ENCODE results near the gene FREM1. TPM values are rescaled to one million over a fixed set of nuclear protein-coding genes. Genes with fewer than 3 reads are reported as not detected.

FREM1 gene
- polyA plus RNA-seq, 1 donor from 2014 or later: 2.3 TPM

DNA sequence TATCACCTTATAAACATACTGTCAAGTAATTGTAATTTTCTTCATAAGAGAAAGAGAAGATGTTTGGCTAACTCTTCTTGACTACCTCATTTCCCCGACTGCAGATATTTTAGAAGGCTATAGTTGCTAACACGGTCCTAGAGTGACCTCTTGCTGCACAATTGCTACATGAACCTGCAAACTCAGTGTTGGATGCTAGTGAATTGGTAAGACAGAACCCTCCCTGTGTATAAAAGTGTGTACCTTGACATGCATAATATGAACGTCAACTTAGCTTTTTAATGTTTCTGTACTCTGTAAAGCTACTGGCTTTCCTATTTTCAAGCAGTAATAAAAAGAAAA is 141.0 kb downstream of the FREM1 start:
- Histone ChIP-seq H3K9me2 (ENCODE audit: insufficient read depth, low read length) (no peaks in the 10 kb centered on the region), H3K4me3 (ENCODE audit: low read length) (no peak overlapping the region), H3K9me3 (ENCODE audit: low read length) (no peaks in the 10 kb centered on the region), H3K79me2 (replicated peaks; ENCODE audit: insufficient read depth, low read length) (no peaks in the 10 kb centered on the region), H3K9ac (ENCODE audit: low read length) (no peak overlapping the region), H3K4me2 (ENCODE audit: low read length) (no peak overlapping the region), H3K27me3 (ENCODE audit: insufficient read depth, low read depth, low read length) (no peaks in the 10 kb centered on the region), H2AFZ (ENCODE audit: low read depth, low read length) (no peak overlapping the region), H3K36me3 (ENCODE audit: insufficient read depth, low read length) (no peaks in the 10 kb centered on the region), H3K27ac (ENCODE audit: low read length) (no peak overlapping the region), H3F3A (ENCODE audit: insufficient read depth, low read length, poor library complexity, severe bottlenecking) (no peaks in the 10 kb centered on the region), H4K20me1 (ENCODE audit: insufficient read depth) (no peaks in the 10 kb centered on the region)
- no peak for TF ChIP-seq POLR2AphosphoS5 (IDR thresholded peaks at IDR 0.05)

DNA sequence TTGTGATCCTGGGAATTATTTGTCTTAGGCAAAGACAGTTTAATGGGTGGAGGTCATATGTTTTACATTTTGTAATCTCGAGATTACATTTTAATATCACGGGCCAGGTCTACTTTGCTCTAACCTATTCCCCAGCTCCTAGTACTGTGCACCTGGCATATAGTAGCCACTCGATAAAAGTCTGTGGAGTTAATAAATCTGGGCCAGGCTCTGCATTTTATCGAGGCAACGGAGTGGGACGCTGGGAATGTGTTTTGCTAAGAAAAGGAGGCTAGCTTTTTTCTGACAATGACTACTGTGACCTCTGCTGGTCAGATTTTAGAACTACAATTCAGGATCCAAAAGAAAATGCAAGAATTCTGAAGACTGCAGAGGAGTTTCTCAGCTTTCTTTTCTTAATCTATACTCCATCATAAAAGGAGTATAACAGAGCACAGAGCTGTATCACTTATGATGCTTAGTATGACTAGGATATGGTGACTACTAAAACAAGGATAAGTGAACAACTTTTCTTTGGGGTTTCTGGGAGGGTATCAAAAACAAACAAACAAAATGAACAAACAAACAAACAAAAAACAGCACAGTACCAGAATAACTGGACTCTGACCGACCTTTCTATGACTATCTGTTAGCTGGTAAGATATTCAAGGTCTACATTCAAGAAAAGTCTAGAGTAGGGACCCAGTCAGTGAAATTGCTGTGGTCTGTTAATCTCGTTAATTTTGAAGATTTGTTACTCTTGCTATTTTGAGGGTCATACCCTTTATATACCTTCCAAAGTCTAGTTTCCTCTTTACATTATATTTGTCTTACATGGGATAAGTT is 141.6 kb downstream of the FREM1 start:
- no peaks in the 10 kb centered on the region for H3K9me2 ChIP-seq (ENCODE audit: insufficient read depth, low read length)
- H4K20me1 ChIP-seq (ENCODE audit: insufficient read depth): no peaks in the 10 kb centered on the region
- no peak overlapping the region for H3K27ac ChIP-seq (ENCODE audit: low read length)
- no peak overlapping the region for H3K4me2 ChIP-seq (ENCODE audit: low read length)
- no peak overlapping the region for H3K9ac ChIP-seq (ENCODE audit: low read length)
- no peaks in the 10 kb centered on the region for H3K27me3 ChIP-seq (ENCODE audit: insufficient read depth, low read depth, low read length)
- H3K9me3 ChIP-seq (ENCODE audit: low read length): no peaks in the 10 kb centered on the region
- H2AFZ ChIP-seq (ENCODE audit: low read depth, low read length): no peak overlapping the region
- no peak overlapping the region for H3K4me3 ChIP-seq (ENCODE audit: low read length)
- no peaks in the 10 kb centered on the region for H3K36me3 ChIP-seq (ENCODE audit: insufficient read depth, low read length)
- H3K79me2 ChIP-seq (replicated peaks; ENCODE audit: insufficient read depth, low read length): no peaks in the 10 kb centered on the region
- no peaks in the 10 kb centered on the region for H3F3A ChIP-seq (ENCODE audit: insufficient read depth, low read length, poor library complexity, severe bottlenecking)
- TF ChIP-seq EP300 (conservative IDR thresholded peaks at IDR 0.05; ENCODE audit: poor library complexity, severe bottlenecking): no peak
- no peak for TF ChIP-seq MXI1 (conservative IDR thresholded peaks at IDR 0.05; ENCODE audit: poor library complexity, severe bottlenecking)
- no peak for TF ChIP-seq REST (IDR thresholded peaks at IDR 0.05; ENCODE audit: borderline replicate concordance)
- TF ChIP-seq TAF1 (IDR thresholded peaks at IDR 0.05; ENCODE audit: low read depth): no peak
- TF ChIP-seq SMC3 (conservative IDR thresholded peaks at IDR 0.05; ENCODE audit: poor library complexity): peak; percentile 82
- peak; percentile 77 for TF ChIP-seq CTCF (IDR thresholded peaks at IDR 0.05; ENCODE audit: poor library complexity, severe bottlenecking)
- peak; percentile 80 for TF ChIP-seq RAD21 (conservative IDR thresholded peaks at IDR 0.05)
- no peak for TF ChIP-seq POLR2AphosphoS5 (IDR thresholded peaks at IDR 0.05)
- TF ChIP-seq EZH2 (IDR thresholded peaks at IDR 0.05; ENCODE audit: borderline replicate concordance, insufficient read depth, low read length, poor library complexity, severe bottlenecking): no peak

Measured in neural cell (in vitro differentiated cells).